ENCODE data around the gene PPIE. TPM values are rescaled to one million over a fixed set of nuclear protein-coding genes. Genes with fewer than 3 reads are reported as not detected.

Gene PPIE
- total and polyA plus RNA-seq, 2 of the 13 experiments (the other 11 are each of a cell fraction or from before 2014, with no cell fraction given) = 15.3 to 26.3 TPM

DNA sequence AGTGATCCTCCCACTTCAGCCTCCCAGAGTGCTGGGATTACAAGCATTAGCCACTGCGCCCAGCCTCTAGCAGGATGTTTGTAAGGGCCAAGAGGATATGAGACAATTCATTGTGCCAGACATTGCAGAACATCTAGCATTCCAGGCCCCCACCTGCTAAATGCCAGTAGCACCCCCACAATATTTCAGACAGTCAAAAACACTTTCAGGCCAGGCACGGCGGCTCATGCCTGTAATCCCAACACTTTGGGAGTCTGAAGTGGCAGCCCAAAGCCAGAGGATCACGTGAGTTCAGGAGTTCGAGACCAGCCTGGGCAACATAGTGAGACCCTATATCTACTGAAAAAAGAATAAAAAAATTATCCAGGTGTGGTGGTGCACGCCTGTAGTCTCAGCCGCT lies 12.9 kb downstream of the PPIE start:
- no peaks in the 10 kb centered on the region for H3K9me3 ChIP-seq (ENCODE audit: low read length)
- no TSS peak for BruUV-seq (replicated peaks)
- no peak overlapping the region for H3K4me3 ChIP-seq (replicated peaks in 1 of 3; ENCODE audit: insufficient read depth in 1 of 3, low read depth in 2 of 3, low read length in 3 of 3)
- DNase-seq (ENCODE audit: low spot score) (no peak), ATAC-seq (no peak), FAIRE-seq (no peak)
- H3K4me2 ChIP-seq (ENCODE audit: low read depth, low read length) = no peak overlapping the region
- H2AFZ ChIP-seq (ENCODE audit: low read length) = no peak overlapping the region
- no peak overlapping the region for H3K9ac ChIP-seq (ENCODE audit: insufficient read depth, low read depth, low read length)
- in situ Hi-C loops (cut with HindIII; ENCODE audit: extremely low pct_ligation_motif_present, low pct_unique_long_range_greater_than_20kb) = no loop called here
- intact Hi-C loops (cut with micrococcal nuclease; ENCODE audit: unreplicated experiment) = no loop called here
- no peak overlapping the region for H3K27ac ChIP-seq (ENCODE audit: extremely low read length, insufficient read depth, low read length)
- H3K79me2 ChIP-seq (ENCODE audit: insufficient read depth, low read length) = no peaks in the 10 kb centered on the region
- TF ChIP-seq CEBPB (IDR thresholded peaks at IDR 0.05; ENCODE audit: borderline replicate concordance, low read depth, low read length) = no peak
- no peak for TF ChIP-seq KAT2B (IDR thresholded peaks at IDR 0.05; ENCODE audit: borderline replicate concordance, low read depth, low read length)
- TF ChIP-seq RELA (CRISPR knock-in tag; IDR thresholded peaks at IDR 0.05) = no peak
- TF ChIP-seq, protein P1, sequence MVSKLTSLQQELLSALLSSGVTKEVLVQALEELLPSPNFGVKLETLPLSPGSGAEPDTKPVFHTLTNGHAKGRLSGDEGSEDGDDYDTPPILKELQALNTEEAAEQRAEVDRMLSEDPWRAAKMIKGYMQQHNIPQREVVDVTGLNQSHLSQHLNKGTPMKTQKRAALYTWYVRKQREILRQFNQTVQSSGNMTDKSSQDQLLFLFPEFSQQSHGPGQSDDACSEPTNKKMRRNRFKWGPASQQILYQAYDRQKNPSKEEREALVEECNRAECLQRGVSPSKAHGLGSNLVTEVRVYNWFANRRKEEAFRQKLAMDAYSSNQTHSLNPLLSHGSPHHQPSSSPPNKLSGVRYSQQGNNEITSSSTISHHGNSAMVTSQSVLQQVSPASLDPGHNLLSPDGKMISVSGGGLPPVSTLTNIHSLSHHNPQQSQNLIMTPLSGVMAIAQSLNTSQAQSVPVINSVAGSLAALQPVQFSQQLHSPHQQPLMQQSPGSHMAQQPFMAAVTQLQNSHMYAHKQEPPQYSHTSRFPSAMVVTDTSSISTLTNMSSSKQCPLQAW (CRISPR knock-in tag; IDR thresholded peaks at IDR 0.05) = no peak
- TF ChIP-seq ATAD3A (CRISPR knock-in tag; IDR thresholded peaks at IDR 0.05) = no peak
- TF ChIP-seq ZMYM4 (CRISPR knock-in tag; IDR thresholded peaks at IDR 0.05) = no peak
- no peak for TF ChIP-seq JUN (CRISPR knock-in tag; IDR thresholded peaks at IDR 0.05)
- no peak for TF ChIP-seq KLF15 (CRISPR knock-in tag; IDR thresholded peaks at IDR 0.05; ENCODE audit: borderline replicate concordance)
- TF ChIP-seq FOXP1 (IDR thresholded peaks at IDR 0.05) = no peak
- TF ChIP-seq FOXP1 (CRISPR knock-in tag; IDR thresholded peaks at IDR 0.05) = no peak
- no peak for TF ChIP-seq LCORL (IDR thresholded peaks at IDR 0.05)
- no peak for TF ChIP-seq LCORL (CRISPR knock-in tag; IDR thresholded peaks at IDR 0.05)
- TF ChIP-seq WIZ (CRISPR knock-in tag; IDR thresholded peaks at IDR 0.05) = no peak
- WGBS (ENCODE audit: low lambda C conversion rate) = 70% methylated on average over 7 of the region's 7 CpGs
- H3K36me3 ChIP-seq (replicated peaks in 1 of 2; ENCODE audit: control insufficient read depth in 1 of 2, insufficient read depth in 2 of 2, low read length in 2 of 2) = peaks cover 5 to 53% of the 10 kb centered on the region in 2 experiments; a peak in 4 of 5 replicates
- no peaks in the 10 kb centered on the region for H3K4me1 ChIP-seq (ENCODE audit: insufficient read depth, low read length)
- H3K27me3 ChIP-seq (ENCODE audit: control insufficient read depth in 1 of 2, insufficient read depth in 2 of 2, low read length in 2 of 2) = no peaks in the 10 kb centered on the region
- ChIA-PET CTCF (ENCODE audit: low intra/inter-chr PET ratio, low total read pairs) (no interaction called here), POLR2A (no interaction called here)
- H4K20me1 ChIP-seq (ENCODE audit: insufficient read depth, low read length) = no peaks in the 10 kb centered on the region
